ENCODE results near the gene PCNX1. TPM values are rescaled to one million over a fixed set of nuclear protein-coding genes. Genes with fewer than 3 reads are reported as not detected.
A peak's percentile ranks its signal among the peaks of the same experiment; 100 is the strongest.

PCNX1 gene
- total RNA-seq, 2 donors from 2014 or later = 52.3 to 85.9 TPM

DNA sequence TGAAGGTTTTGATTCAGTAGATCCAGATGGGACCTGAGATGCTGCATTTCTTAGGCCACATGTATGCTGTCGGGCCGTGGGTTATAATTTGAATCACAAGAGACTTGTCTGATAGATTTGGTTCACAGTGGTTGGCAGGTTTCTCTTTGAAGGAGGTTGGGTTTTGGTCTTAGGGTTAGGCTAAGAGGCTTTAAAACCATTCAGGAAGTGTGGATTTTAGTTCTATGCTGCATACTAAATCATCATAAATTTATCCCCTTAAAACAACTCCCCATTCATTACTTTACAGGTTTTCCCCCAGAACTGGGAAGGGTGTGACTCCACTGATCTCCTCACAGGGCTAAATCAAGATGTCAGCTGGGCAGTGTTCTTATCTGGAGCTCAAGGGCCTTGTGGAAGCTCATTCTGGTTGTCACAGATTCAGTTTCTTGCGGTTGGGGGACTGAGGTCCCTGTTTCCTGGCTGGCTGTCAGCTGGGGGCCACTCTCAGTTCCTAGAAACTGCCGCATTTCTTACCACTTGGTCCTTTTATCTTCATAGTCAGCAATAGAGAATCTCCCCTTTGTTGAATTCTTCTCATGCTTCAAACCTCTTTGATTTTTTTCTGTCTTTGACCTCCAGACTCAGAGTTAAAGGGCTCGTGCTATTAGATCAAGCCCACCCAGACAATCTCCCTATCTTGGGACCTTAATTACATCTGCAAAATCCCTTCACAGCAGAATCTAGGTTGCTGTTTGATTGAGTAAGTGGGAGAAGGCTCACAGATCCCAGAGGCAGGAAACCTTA is 20.6 kb upstream of the PCNX1 start:
- Histone ChIP-seq H3K9me3 (no peaks in the 10 kb centered on the region), H3K4me1 (ENCODE audit: control insufficient read depth in 1 of 2, low read depth in 2 of 2) (peaks cover 13 to 14% of the 10 kb centered on the region in 2 donors), H3K36me3 (no peaks in the 10 kb centered on the region), H3K27me3 (replicated peaks; ENCODE audit: insufficient read depth) (no peaks in the 10 kb centered on the region), H3K27ac (no peak overlapping the region), H3K4me3 (peak overlapping the region; percentile 19)
- TF ChIP-seq, protein P1, sequence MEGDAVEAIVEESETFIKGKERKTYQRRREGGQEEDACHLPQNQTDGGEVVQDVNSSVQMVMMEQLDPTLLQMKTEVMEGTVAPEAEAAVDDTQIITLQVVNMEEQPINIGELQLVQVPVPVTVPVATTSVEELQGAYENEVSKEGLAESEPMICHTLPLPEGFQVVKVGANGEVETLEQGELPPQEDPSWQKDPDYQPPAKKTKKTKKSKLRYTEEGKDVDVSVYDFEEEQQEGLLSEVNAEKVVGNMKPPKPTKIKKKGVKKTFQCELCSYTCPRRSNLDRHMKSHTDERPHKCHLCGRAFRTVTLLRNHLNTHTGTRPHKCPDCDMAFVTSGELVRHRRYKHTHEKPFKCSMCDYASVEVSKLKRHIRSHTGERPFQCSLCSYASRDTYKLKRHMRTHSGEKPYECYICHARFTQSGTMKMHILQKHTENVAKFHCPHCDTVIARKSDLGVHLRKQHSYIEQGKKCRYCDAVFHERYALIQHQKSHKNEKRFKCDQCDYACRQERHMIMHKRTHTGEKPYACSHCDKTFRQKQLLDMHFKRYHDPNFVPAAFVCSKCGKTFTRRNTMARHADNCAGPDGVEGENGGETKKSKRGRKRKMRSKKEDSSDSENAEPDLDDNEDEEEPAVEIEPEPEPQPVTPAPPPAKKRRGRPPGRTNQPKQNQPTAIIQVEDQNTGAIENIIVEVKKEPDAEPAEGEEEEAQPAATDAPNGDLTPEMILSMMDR (IDR thresholded peaks at IDR 0.05) = no peak
- ATAC-seq (ENCODE audit: insufficient number of reproducible peaks, low FRiP score, low read depth) = no peak
- DNase-seq (ENCODE audit: low spot score) = no peak

DNA sequence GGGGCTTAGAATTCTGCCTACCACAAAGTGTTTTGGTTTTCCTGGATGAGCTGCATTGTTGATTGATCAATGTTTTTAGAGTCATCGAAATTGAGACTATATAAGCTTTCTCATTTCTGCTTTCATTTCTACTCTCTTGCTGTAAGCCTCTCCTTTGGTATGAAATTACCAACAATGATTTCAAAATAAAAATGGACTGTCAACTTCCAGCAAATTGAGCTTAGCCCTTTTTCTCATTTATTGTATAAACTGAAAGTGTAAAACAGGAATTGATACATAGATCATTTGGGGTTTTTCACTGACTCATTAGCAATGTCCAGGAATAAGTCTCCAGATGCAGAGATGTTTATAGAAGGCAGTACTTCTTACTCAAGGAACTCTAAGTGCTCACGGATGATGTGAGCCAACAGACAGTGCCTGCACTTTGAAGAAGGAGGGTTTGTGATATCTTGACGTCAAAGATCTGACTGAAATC is 20.0 kb upstream of the PCNX1 start:
- no peaks in the 10 kb centered on the region for H3K9me3 ChIP-seq
- no peaks in the 10 kb centered on the region for H3K36me3 ChIP-seq
- H3K4me1 ChIP-seq (ENCODE audit: control insufficient read depth in 1 of 2, low read depth in 2 of 2) = peaks cover 13 to 14% of the 10 kb centered on the region in 2 donors
- DNase-seq (ENCODE audit: low spot score) (no peak), ATAC-seq (ENCODE audit: insufficient number of reproducible peaks, low FRiP score, low read depth) (no peak)
- H3K27me3 ChIP-seq (replicated peaks; ENCODE audit: insufficient read depth) = no peaks in the 10 kb centered on the region
- TF ChIP-seq, protein P1 (IDR thresholded peaks at IDR 0.05) = no peak
- peak overlapping the region; percentile 19 for H3K4me3 ChIP-seq
- peak overlapping the region; percentile 12 to 29 for H3K27ac ChIP-seq

DNA sequence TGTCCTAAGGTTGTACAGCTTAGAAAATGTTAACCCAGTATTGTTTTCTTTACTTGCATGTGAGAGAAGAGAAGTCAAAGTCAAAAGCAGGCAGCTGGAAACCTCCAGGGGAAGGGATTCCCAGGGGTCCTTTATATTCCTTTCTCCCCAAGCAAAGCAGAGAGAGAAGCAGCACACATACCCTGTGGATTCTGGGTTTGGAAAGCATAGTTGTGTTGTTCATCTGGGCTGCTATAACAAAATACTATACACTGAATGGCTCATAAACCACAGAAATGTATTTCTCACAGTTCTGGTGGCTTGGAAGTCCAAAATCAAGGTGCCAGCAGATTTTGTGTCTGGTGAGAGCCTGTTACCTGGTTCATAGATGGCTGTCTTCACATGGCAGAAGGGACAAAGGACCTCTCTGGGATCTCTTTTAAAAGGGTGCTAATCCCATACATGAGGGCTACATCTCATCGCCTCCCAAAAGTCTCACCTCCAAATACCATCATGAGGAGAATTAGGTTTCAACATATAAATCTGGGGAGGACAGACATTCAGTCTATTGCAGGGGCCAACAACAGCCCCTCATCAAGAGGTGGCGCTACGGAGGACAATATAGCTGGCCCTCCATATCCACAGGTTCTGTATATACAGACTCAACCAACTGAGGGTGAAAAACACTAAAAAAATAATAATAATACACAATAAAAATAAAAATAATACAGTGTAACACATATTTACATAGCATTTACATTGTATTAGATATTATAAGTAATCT is 19.3 kb upstream of the PCNX1 start:
- ATAC-seq (ENCODE audit: insufficient number of reproducible peaks, low FRiP score, low read depth) = no peak
- DNase-seq (ENCODE audit: low spot score) = no peak
- no peaks in the 10 kb centered on the region for H3K27me3 ChIP-seq (replicated peaks; ENCODE audit: insufficient read depth)
- H3K36me3 ChIP-seq = no peaks in the 10 kb centered on the region
- H3K4me3 ChIP-seq = no peak overlapping the region
- TF ChIP-seq, protein P1 (IDR thresholded peaks at IDR 0.05) = no peak
- peaks cover 13 to 14% of the 10 kb centered on the region in 2 donors for H3K4me1 ChIP-seq (ENCODE audit: control insufficient read depth in 1 of 2, low read depth in 2 of 2)
- no peaks in the 10 kb centered on the region for H3K9me3 ChIP-seq
- H3K27ac ChIP-seq = peak overlapping the region; percentile 12 to 29

DNA sequence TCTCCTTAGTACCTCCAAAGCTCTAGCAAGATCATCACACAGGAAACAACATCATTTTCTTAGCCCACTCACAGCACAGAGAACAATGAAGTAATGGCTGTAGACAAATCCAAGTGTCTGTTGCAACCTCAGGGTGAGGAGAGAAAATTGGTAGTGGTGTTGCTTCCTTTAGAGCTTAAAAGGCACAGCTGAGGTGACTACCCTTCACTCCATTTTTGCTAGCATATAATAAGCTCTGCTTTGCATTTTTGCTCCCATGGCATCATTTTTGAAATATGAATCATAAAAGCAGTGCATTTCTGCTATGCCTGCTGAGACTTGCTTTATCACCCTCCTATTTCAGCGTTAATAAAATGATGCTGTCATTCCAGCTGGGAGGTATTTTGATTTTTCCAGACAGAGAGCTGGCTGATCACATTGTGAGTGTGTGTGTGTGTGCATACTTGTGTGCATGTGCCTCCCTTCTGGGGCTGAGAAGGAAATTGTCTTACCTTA is 18.5 kb upstream of the PCNX1 start:
- ATAC-seq (ENCODE audit: insufficient number of reproducible peaks, low FRiP score, low read depth) = no peak
- Histone ChIP-seq H3K27me3 (replicated peaks; ENCODE audit: insufficient read depth) (no peaks in the 10 kb centered on the region), H3K36me3 (no peaks in the 10 kb centered on the region), H3K4me1 (ENCODE audit: control insufficient read depth in 1 of 2, low read depth in 2 of 2) (peaks cover 13 to 14% of the 10 kb centered on the region in 2 donors), H3K4me3 (no peak overlapping the region), H3K9me3 (no peaks in the 10 kb centered on the region), H3K27ac (no peak overlapping the region)
- DNase-seq (ENCODE audit: low spot score) = no peak
- TF ChIP-seq, protein P1 (IDR thresholded peaks at IDR 0.05) = no peak

DNA sequence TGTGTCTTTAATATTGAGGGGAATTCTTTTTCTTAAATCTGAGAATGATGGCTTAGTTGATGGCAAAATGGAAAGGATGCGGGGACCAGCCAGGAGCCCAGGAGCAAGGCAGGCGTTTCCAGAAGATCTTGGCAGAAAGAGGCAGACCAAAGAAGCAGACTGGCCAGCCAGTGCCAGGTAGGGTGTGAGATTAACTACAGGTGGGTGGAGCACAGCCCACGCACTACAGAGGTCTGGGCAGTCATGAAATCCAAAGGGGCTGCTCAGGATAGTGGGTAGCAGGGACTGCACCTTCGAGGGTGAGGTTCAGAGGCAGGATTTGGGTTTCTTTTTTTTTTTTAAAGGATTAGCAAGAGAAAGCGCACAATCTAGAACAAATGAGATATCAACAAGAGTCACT is 17.7 kb upstream of the PCNX1 start:
- no peaks in the 10 kb centered on the region for H3K9me3 ChIP-seq
- no peak for ATAC-seq (ENCODE audit: insufficient number of reproducible peaks, low FRiP score, low read depth)
- no peak overlapping the region for H3K27ac ChIP-seq
- no peaks in the 10 kb centered on the region for H3K36me3 ChIP-seq
- H3K4me1 ChIP-seq (ENCODE audit: control insufficient read depth in 1 of 2, low read depth in 2 of 2) = peaks cover 13 to 14% of the 10 kb centered on the region in 2 donors
- H3K4me3 ChIP-seq = no peak overlapping the region
- no peak for DNase-seq (ENCODE audit: low spot score)
- TF ChIP-seq, protein P1 (IDR thresholded peaks at IDR 0.05) = no peak
- no peaks in the 10 kb centered on the region for H3K27me3 ChIP-seq (replicated peaks; ENCODE audit: insufficient read depth)
